ENCODE measurements around the gene AATF. TPM values are rescaled to one million over a fixed set of nuclear protein-coding genes. Genes with fewer than 3 reads are reported as not detected.

Gene AATF
- total RNA-seq, 4 donors from 2014 or later: 26.4 to 54.8 (median 32.4) TPM

GRCh38 chr17:37098152-37098551, 149.4 kb downstream of the AATF start:
- TF ChIP-seq CTCF (IDR thresholded peaks at IDR 0.05): no peak
- DNase-seq (ENCODE audit: low spot score) (no peak), ATAC-seq (ENCODE audit: low FRiP score) (no peak)

GRCh38 chr17:37098910-37099664, 150.3 kb downstream of the AATF start:
- DNase-seq (ENCODE audit: low spot score) (no peak), ATAC-seq (ENCODE audit: low FRiP score) (no peak)
- no peak for TF ChIP-seq CTCF (IDR thresholded peaks at IDR 0.05)

GRCh38 chr17:37100231-37100630, 151.5 kb downstream of the AATF start:
- ATAC-seq (ENCODE audit: low FRiP score): no peak
- DNase-seq (ENCODE audit: low spot score): no peak
- TF ChIP-seq CTCF (IDR thresholded peaks at IDR 0.05): no peak

- no peak for ATAC-seq (ENCODE audit: low FRiP score)
- TF ChIP-seq CTCF (IDR thresholded peaks at IDR 0.05): no peak
- DNase-seq (ENCODE audit: low spot score): no peak
These were observed 152.6 kb downstream of the AATF start for GRCh38 chr17:37101306-37101705.

GRCh38 chr17:37103231-37103630, 154.5 kb downstream of the AATF start:
- no peak for TF ChIP-seq CTCF (IDR thresholded peaks at IDR 0.05)
- DNase-seq (ENCODE audit: low spot score) (no peak), ATAC-seq (ENCODE audit: low FRiP score) (no peak)

- no peak for TF ChIP-seq CTCF (IDR thresholded peaks at IDR 0.05)
- ATAC-seq (ENCODE audit: low FRiP score) (no peak), DNase-seq (ENCODE audit: low spot score) (no peak)
These were observed 157.3 kb downstream of the AATF start for GRCh38 chr17:37106049-37106448.

Small RNAs within 50 kb of the gene (small RNA-seq; reads per million reads assigned to genes)
- gene AC243773.2: not detected
- not detected for gene MIR2909

Other genes starting within 250 kb of the AATF start
- gene LHX1, start 11.5 kb upstream of the AATF start, total RNA-seq: not detected

Measured in omental fat pad (tissue), 4 donors.